Memory B cell (primary cell): Measurements from ENCODE around the gene EPHB4.
A peak's percentile ranks its signal among the peaks of the same experiment; 100 is the strongest.

Source experiments
- ATAC-seq: fragments of 150-1000 bp; cut with Tn5 transposase; 2 replicates; pipeline ENCODE4 v1.10.0; 2021; ENCODE audit warnings: low read depth, mild to moderate bottlenecking, moderate library complexity
- DNase-seq, 2 donors: peaks; one replicate each; pipeline ENCODE4 v3.0.0; 2022; ENCODE audit warnings: low spot score in 2 of 2
- H3K27ac Mint-ChIP-seq: one replicate; pipeline ENCODE4 v1.8.0; 2022; ENCODE audit warnings: mild to moderate bottlenecking, moderate library complexity, mixed read lengths
- H3K27me3 Mint-ChIP-seq: one replicate; pipeline ENCODE4 v1.8.0; 2022; ENCODE audit warnings: mixed read lengths
- H3K36me3 Mint-ChIP-seq: one replicate; pipeline ENCODE4 v1.8.0; 2022; ENCODE audit warnings: mild to moderate bottlenecking, mixed read lengths
- H3K4me1 Mint-ChIP-seq: one replicate; pipeline ENCODE4 v1.8.0; 2022; ENCODE audit warnings: mixed read lengths
- H3K4me3 Mint-ChIP-seq: one replicate; pipeline ENCODE4 v1.8.0; 2022; ENCODE audit warnings: mild to moderate bottlenecking, moderate library complexity, mixed read lengths
- H3K9me3 Mint-ChIP-seq: one replicate; pipeline ENCODE4 v1.8.0; 2022; ENCODE audit warnings: mixed read lengths

EPHB4 gene

GRCh38 chr7:100836812-100837098, 9.4 kb upstream of the EPHB4 start:
- no peak for ATAC-seq
- peaks cover 5% of the 10 kb centered on the region for H3K4me1 Mint-ChIP-seq
- H3K4me3 Mint-ChIP-seq, result peak overlapping the region; percentile 83
- H3K9me3 Mint-ChIP-seq, result no peaks in the 10 kb centered on the region
- DNase-seq, result no peak
- H3K27ac Mint-ChIP-seq, result no peak overlapping the region
- H3K36me3 Mint-ChIP-seq, result peaks cover 2% of the 10 kb centered on the region
- no peaks in the 10 kb centered on the region for H3K27me3 Mint-ChIP-seq

GRCh38 chr7:100835903-100836811, 8.8 kb upstream of the EPHB4 start:
- Mint-ChIP-seq H3K36me3 (peaks cover 2% of the 10 kb centered on the region), H3K9me3 (no peaks in the 10 kb centered on the region), H3K27ac (no peak overlapping the region), H3K4me3 (peak overlapping the region; percentile 52), H3K4me1 (peaks cover 5% of the 10 kb centered on the region), H3K27me3 (no peaks in the 10 kb centered on the region)
- DNase-seq (no peak), ATAC-seq (no peak)

GRCh38 chr7:100832281-100832633, 4.9 kb upstream of the EPHB4 start:
- H3K4me3 Mint-ChIP-seq, result no peak overlapping the region
- H3K9me3 Mint-ChIP-seq, result no peaks in the 10 kb centered on the region
- DNase-seq, result no peak
- H3K27ac Mint-ChIP-seq, result no peak overlapping the region
- peaks cover 13% of the 10 kb centered on the region for H3K4me1 Mint-ChIP-seq
- peaks cover 2% of the 10 kb centered on the region for H3K36me3 Mint-ChIP-seq
- no peak for ATAC-seq
- peaks cover 11% of the 10 kb centered on the region for H3K27me3 Mint-ChIP-seq

- Mint-ChIP-seq H3K9me3 (no peaks in the 10 kb centered on the region), H3K36me3 (no peaks in the 10 kb centered on the region), H3K4me1 (peaks cover 19% of the 10 kb centered on the region), H3K27me3 (peaks cover 22% of the 10 kb centered on the region), H3K27ac (no peak overlapping the region), H3K4me3 (no peak overlapping the region)
- DNase-seq (no peak), ATAC-seq (no peak)
Measured at GRCh38 chr7:100830396-100830795, 3.1 kb upstream of the EPHB4 start.

- ATAC-seq (no peak), DNase-seq (no peak)
- peaks cover 20% of the 10 kb centered on the region for H3K4me1 Mint-ChIP-seq
- no peak overlapping the region for H3K4me3 Mint-ChIP-seq
- H3K27ac Mint-ChIP-seq, result no peak overlapping the region
- H3K36me3 Mint-ChIP-seq, result no peaks in the 10 kb centered on the region
- H3K27me3 Mint-ChIP-seq, result peaks cover 30% of the 10 kb centered on the region
- no peaks in the 10 kb centered on the region for H3K9me3 Mint-ChIP-seq
Measured at GRCh38 chr7:100829150-100829716, 1.9 kb upstream of the EPHB4 start.

GRCh38 chr7:100826514-100827329, 601 bp downstream of the EPHB4 start:
- Mint-ChIP-seq H3K4me3 (peak overlapping the region; percentile 73), H3K27ac (no peak overlapping the region), H3K4me1 (peaks cover 20% of the 10 kb centered on the region), H3K36me3 (peaks cover 2% of the 10 kb centered on the region), H3K9me3 (no peaks in the 10 kb centered on the region), H3K27me3 (peaks cover 32% of the 10 kb centered on the region)
- peak; percentile 53 for ATAC-seq
- no peak for DNase-seq

GRCh38 chr7:100825751-100826513, 1.4 kb downstream of the EPHB4 start:
- H3K4me1 Mint-ChIP-seq, result peaks cover 20% of the 10 kb centered on the region
- H3K9me3 Mint-ChIP-seq, result no peaks in the 10 kb centered on the region
- H3K27me3 Mint-ChIP-seq, result peaks cover 32% of the 10 kb centered on the region
- peak overlapping the region; percentile 73 for H3K4me3 Mint-ChIP-seq
- H3K36me3 Mint-ChIP-seq, result peaks cover 2% of the 10 kb centered on the region
- H3K27ac Mint-ChIP-seq, result no peak overlapping the region
- ATAC-seq (peak; percentile 31), DNase-seq (no peak)

- H3K27ac Mint-ChIP-seq, result no peak overlapping the region
- no peak overlapping the region for H3K4me3 Mint-ChIP-seq
- H3K27me3 Mint-ChIP-seq, result peaks cover 32% of the 10 kb centered on the region
- DNase-seq (no peak), ATAC-seq (no peak)
- peaks cover 20% of the 10 kb centered on the region for H3K4me1 Mint-ChIP-seq
- H3K9me3 Mint-ChIP-seq, result no peaks in the 10 kb centered on the region
- peaks cover 2% of the 10 kb centered on the region for H3K36me3 Mint-ChIP-seq
Measured at GRCh38 chr7:100825215-100825671, 2.1 kb downstream of the EPHB4 start.

- H3K4me3 Mint-ChIP-seq, result no peak overlapping the region
- peaks cover 2% of the 10 kb centered on the region for H3K36me3 Mint-ChIP-seq
- no peak overlapping the region for H3K27ac Mint-ChIP-seq
- H3K9me3 Mint-ChIP-seq, result no peaks in the 10 kb centered on the region
- H3K4me1 Mint-ChIP-seq, result peaks cover 20% of the 10 kb centered on the region
- DNase-seq, result no peak
- no peak for ATAC-seq
- H3K27me3 Mint-ChIP-seq, result peaks cover 32% of the 10 kb centered on the region
Measured at GRCh38 chr7:100824499-100825214, 2.7 kb downstream of the EPHB4 start.

- Mint-ChIP-seq H3K36me3 (peaks cover 2% of the 10 kb centered on the region), H3K9me3 (no peaks in the 10 kb centered on the region), H3K4me3 (no peak overlapping the region), H3K4me1 (peaks cover 17% of the 10 kb centered on the region), H3K27ac (no peak overlapping the region), H3K27me3 (peaks cover 29% of the 10 kb centered on the region)
- ATAC-seq (no peak), DNase-seq (no peak)
Measured at GRCh38 chr7:100823534-100823933, 3.8 kb downstream of the EPHB4 start.

GRCh38 chr7:100823140-100823525, 4.2 kb downstream of the EPHB4 start:
- Mint-ChIP-seq H3K27ac (no peak overlapping the region), H3K4me1 (peaks cover 17% of the 10 kb centered on the region), H3K9me3 (no peaks in the 10 kb centered on the region), H3K27me3 (peaks cover 29% of the 10 kb centered on the region), H3K4me3 (no peak overlapping the region), H3K36me3 (peaks cover 2% of the 10 kb centered on the region)
- no peak for DNase-seq
- ATAC-seq, result no peak

GRCh38 chr7:100822236-100823139, 4.8 kb downstream of the EPHB4 start:
- Mint-ChIP-seq H3K27me3 (peaks cover 24% of the 10 kb centered on the region), H3K4me3 (no peak overlapping the region), H3K4me1 (peaks cover 12% of the 10 kb centered on the region), H3K27ac (no peak overlapping the region), H3K9me3 (no peaks in the 10 kb centered on the region), H3K36me3 (peaks cover 2% of the 10 kb centered on the region)
- DNase-seq, result no peak
- ATAC-seq, result no peak
